ENCODE data around the gene ENTR1.

GRCh38 chr9:136399176-136400037 lies 11.0 kb downstream of the ENTR1 start:
- TF ChIP-seq CTCF (IDR thresholded peaks at IDR 0.05): no peak
- TF ChIP-seq POLR2A (IDR thresholded peaks at IDR 0.05): no peak
- no peak for TF ChIP-seq POLR2AphosphoS5 (IDR thresholded peaks at IDR 0.05)
- TF ChIP-seq EP300 (IDR thresholded peaks at IDR 0.05): no peak
